GM19463 (cell line): ENCODE results near the gene EREG.
A peak's percentile ranks its signal among the peaks of the same experiment; 100 is the strongest.

Experiments
- ATAC-seq: cut with Tn5 transposase; IDR thresholded peaks from one replicate; pipeline ENCODE4 v1.9.1; 2021; ENCODE audit warnings: mild to moderate bottlenecking, moderate library complexity; ENCODE audit not compliant: unreplicated experiment

The EREG gene

GRCh38 chr4:74420863-74421262 is 55.9 kb downstream of the EREG start:
- ATAC-seq: no peak

- ATAC-seq: no peak
These were observed 58.2 kb downstream of the EREG start for GRCh38 chr4:74423104-74423503.

GRCh38 chr4:74424111-74424510 is 59.2 kb downstream of the EREG start:
- ATAC-seq: no peak

- ATAC-seq: no peak
These were observed 61.2 kb downstream of the EREG start for GRCh38 chr4:74426101-74426500.

DNA sequence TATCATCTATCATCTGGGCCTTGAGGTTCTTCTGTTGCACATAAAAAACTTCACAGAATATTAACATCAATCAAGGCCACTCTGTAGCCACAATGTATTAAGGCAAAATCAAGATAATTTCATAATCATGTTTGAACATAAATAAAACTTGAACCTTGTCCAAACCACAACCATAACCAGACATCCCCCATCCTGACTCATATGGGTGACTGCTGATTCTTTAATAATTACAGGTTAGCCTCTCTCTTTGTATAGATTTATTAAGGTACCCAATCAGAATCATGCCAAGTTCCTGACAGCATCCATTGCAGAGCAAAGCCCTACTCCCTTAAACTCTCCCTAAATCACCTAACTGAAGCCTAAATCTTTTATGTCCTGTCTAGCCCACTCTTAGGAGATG is 63.3 kb downstream of the EREG start:
- ATAC-seq: no peak

- peak; percentile 86 for ATAC-seq
These were observed 66.3 kb downstream of the EREG start for GRCh38 chr4:74431113-74431826.

GRCh38 chr4:74433043-74433442 is 68.1 kb downstream of the EREG start:
- no peak for ATAC-seq

GRCh38 chr4:74433541-74434172 is 68.7 kb downstream of the EREG start:
- no peak for ATAC-seq

- ATAC-seq: no peak
These were observed 70.4 kb downstream of the EREG start for GRCh38 chr4:74435296-74435695.

DNA sequence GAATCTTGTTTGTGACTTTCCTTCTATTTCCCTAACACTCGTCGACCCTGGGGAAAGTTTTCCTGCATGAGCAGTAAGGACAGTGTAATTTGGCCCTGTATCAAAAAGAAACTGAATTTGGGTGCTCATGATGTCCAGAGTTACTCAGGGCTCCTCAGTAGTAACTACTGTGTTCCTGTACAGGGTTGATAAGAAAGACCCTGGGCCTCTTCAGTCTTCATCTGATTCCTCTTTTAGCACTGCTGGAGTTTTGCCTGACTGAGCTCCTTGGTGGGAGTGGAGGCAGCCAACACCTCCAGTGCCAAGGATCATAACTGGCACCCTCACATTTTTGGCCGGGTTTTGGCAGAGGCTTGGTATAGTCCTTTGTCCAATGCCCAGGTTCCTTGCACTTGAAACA is 72.9 kb downstream of the EREG start:
- no peak for ATAC-seq
